Neural cell (in vitro differentiated cells): ENCODE data around the gene ARHGEF38. TPM values are rescaled to one million over a fixed set of nuclear protein-coding genes. Genes with fewer than 3 reads are reported as not detected.

ENCODE experiments used
- H2AFZ ChIP-seq: fragments of 200-600, 300-800 bp; sonication (generic), shearing (Covaris generic); 2 replicates; pipeline ENCODE4 v1.6.0; 2014; ENCODE audit warnings: low read depth, mild to moderate bottlenecking, antibody characterized with exemption, low read length, moderate library complexity
- H3F3A ChIP-seq: fragments of 200-600 bp; shearing (Covaris generic); 2 replicates; pipeline ENCODE4 v1.6.1; 2016; ENCODE audit warnings: mild to moderate bottlenecking, moderate library complexity, mixed read lengths, antibody characterized with exemption, low read length; ENCODE audit not compliant: insufficient read depth, poor library complexity, severe bottlenecking
- H3K27ac ChIP-seq: fragments of 200-600, 300-800 bp; sonication (generic), shearing (Covaris generic); 2 replicates; pipeline ENCODE4 v1.5.1; 2014; ENCODE audit warnings: mild to moderate bottlenecking, low read length, moderate library complexity
- H3K27me3 ChIP-seq: fragments of 300-800, 200-600 bp; sonication (generic), shearing (Covaris generic); 2 replicates; pipeline ENCODE4 v1.6.0; 2014; ENCODE audit warnings: mild to moderate bottlenecking, low read depth, low read length, moderate library complexity; ENCODE audit not compliant: insufficient read depth
- H3K36me3 ChIP-seq: fragments of 300-800, 200-600 bp; sonication (generic), shearing (Covaris generic); 2 replicates; pipeline ENCODE4 v1.5.1; 2014; ENCODE audit warnings: mild to moderate bottlenecking, antibody characterized with exemption, low read length, moderate library complexity; ENCODE audit not compliant: insufficient read depth
- H3K4me2 ChIP-seq: fragments of 300-800, 200-600 bp; sonication (generic), shearing (Covaris generic); 2 replicates; pipeline ENCODE4 v1.6.0; 2014; ENCODE audit warnings: mild to moderate bottlenecking, low read length
- H3K4me3 ChIP-seq: fragments of 300-800, 200-600 bp; sonication (generic), shearing (Covaris generic); 2 replicates; pipeline ENCODE4 v1.5.1; 2014; ENCODE audit warnings: mild to moderate bottlenecking, low read length, moderate library complexity
- H3K79me2 ChIP-seq: fragments of 200-600 bp; shearing (Covaris generic); replicated peaks from 2 replicates; pipeline ENCODE4 v1.6.0; 2014; ENCODE audit warnings: mild to moderate bottlenecking, low read length, moderate library complexity; ENCODE audit not compliant: insufficient read depth
- H3K9ac ChIP-seq: fragments of 300-800, 200-600 bp; sonication (generic), shearing (Covaris generic); 2 replicates; pipeline ENCODE4 v1.6.1; 2016; ENCODE audit warnings: mild to moderate bottlenecking, low read length, mixed read lengths
- H3K9me2 ChIP-seq: fragments of 200-600 bp; shearing (Covaris generic); 2 replicates; pipeline ENCODE4 v1.6.1; 2016; ENCODE audit warnings: mild to moderate bottlenecking, low read length, mixed read lengths; ENCODE audit not compliant: insufficient read depth
- H3K9me3 ChIP-seq: fragments of 200-600, 300-800 bp; sonication (generic), shearing (Covaris generic); 2 replicates; pipeline ENCODE4 v1.6.1; 2016; ENCODE audit warnings: mild to moderate bottlenecking, mixed run types, low read length, moderate library complexity, mixed read lengths
- H4K20me1 ChIP-seq: fragments of 200-600 bp; shearing (Covaris generic); 2 replicates; pipeline ENCODE4 v1.6.1; 2016; ENCODE audit warnings: mild to moderate bottlenecking, mixed run types; ENCODE audit not compliant: insufficient read depth
- CTCF ChIP-seq: fragments of 450-650 bp; IDR thresholded peaks from 2 replicates; pipeline ENCODE4 v1.5.1; 2014; ENCODE audit warnings: antibody characterized with exemption, mild to moderate bottlenecking, moderate library complexity; ENCODE audit not compliant: poor library complexity, severe bottlenecking
- EP300 ChIP-seq: fragments of 450-650 bp; conservative IDR thresholded peaks from 2 replicates; pipeline ENCODE4 v1.6.1; 2014; ENCODE audit warnings: antibody characterized with exemption, mild to moderate bottlenecking, moderate library complexity; ENCODE audit not compliant: poor library complexity, severe bottlenecking
- EZH2 ChIP-seq: fragments of 200-600, 300-800 bp; shearing (Covaris generic), sonication (generic); IDR thresholded peaks from 2 replicates; pipeline ENCODE4 v1.6.1; 2014; ENCODE audit warnings: antibody characterized with exemption, low read length, borderline replicate concordance, mild to moderate bottlenecking; ENCODE audit not compliant: insufficient read depth, poor library complexity, severe bottlenecking
- MXI1 ChIP-seq: fragments of 450-650 bp; conservative IDR thresholded peaks from 2 replicates; pipeline ENCODE4 v1.6.1; 2014; ENCODE audit warnings: antibody characterized with exemption, mild to moderate bottlenecking; ENCODE audit not compliant: poor library complexity, severe bottlenecking
- POLR2AphosphoS5 ChIP-seq: IDR thresholded peaks from 2 replicates; pipeline ENCODE4 v1.6.1; 2012
- RAD21 ChIP-seq: fragments of 450-650 bp; conservative IDR thresholded peaks from 2 replicates; pipeline ENCODE4 v1.6.1; 2014; ENCODE audit warnings: antibody characterized with exemption, mild to moderate bottlenecking, moderate library complexity
- REST ChIP-seq: IDR thresholded peaks from 2 replicates; pipeline ENCODE4 v1.6.1; 2012; ENCODE audit warnings: borderline replicate concordance
- SMC3 ChIP-seq: fragments of 450-650 bp; conservative IDR thresholded peaks from 2 replicates; pipeline ENCODE4 v1.6.1; 2014; ENCODE audit warnings: antibody characterized with exemption, mild to moderate bottlenecking, moderate library complexity; ENCODE audit not compliant: poor library complexity
- TAF1 ChIP-seq: IDR thresholded peaks from 2 replicates; pipeline ENCODE4 v1.6.1; 2012; ENCODE audit warnings: low read depth
- polyA plus RNA-seq: library from polyadenylated mRNA; depleted of rRNA; stranded (reverse); fragments of >200 nt; gene quantifications from 2 replicates; pipeline ENCODE4 v1.2.3, GENCODE V29; 2014

The ARHGEF38 gene
- polyA plus RNA-seq, 1 donor from 2014 or later, result not detected

DNA sequence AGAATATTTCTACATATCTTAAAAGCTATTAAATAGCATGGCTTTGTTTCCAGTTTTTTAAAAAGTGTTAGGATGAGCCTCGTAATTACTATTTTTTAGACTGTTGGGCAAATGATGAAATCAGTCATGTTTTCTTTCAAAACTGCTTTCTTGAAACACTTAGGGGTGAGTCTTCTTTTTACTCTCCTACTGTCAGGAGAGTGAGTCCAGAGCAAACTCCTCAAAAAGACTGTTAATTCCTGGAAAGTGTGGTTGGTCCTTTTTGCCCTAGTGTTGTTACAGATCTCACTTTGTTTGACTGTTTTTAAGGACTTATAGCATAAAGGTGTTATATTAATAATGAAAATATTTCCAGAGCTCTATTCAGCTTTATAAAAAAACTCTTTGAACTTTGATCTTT, 162.5 kb downstream of the ARHGEF38 start:
- H4K20me1 ChIP-seq, result no peaks in the 10 kb centered on the region
- H3F3A ChIP-seq, result no peaks in the 10 kb centered on the region
- no peak for TF ChIP-seq EP300
- no peak for TF ChIP-seq RAD21
- no peak for TF ChIP-seq CTCF
- TF ChIP-seq EZH2, result no peak
- TF ChIP-seq MXI1, result no peak
- TF ChIP-seq POLR2AphosphoS5, result no peak
- TF ChIP-seq REST, result no peak
- no peak for TF ChIP-seq SMC3
- TF ChIP-seq TAF1, result no peak
- H2AFZ ChIP-seq, result no peak overlapping the region
- H3K27me3 ChIP-seq, result no peaks in the 10 kb centered on the region
- H3K9me3 ChIP-seq, result no peaks in the 10 kb centered on the region
- no peak overlapping the region for H3K9ac ChIP-seq
- H3K79me2 ChIP-seq, result peaks cover 36% of the 10 kb centered on the region
- H3K36me3 ChIP-seq, result no peaks in the 10 kb centered on the region
- no peaks in the 10 kb centered on the region for H3K9me2 ChIP-seq
- H3K4me2 ChIP-seq, result no peak overlapping the region
- H3K4me3 ChIP-seq, result no peak overlapping the region
- no peak overlapping the region for H3K27ac ChIP-seq

GRCh38 chr4:105715692-105716278, 163.4 kb downstream of the ARHGEF38 start:
- Histone ChIP-seq H3K27me3 (no peaks in the 10 kb centered on the region), H2AFZ (no peak overlapping the region), H3K9me2 (no peaks in the 10 kb centered on the region), H3K27ac (no peak overlapping the region), H3K4me3 (no peak overlapping the region), H3K4me2 (no peak overlapping the region), H3K79me2 (peaks cover 29% of the 10 kb centered on the region), H3K36me3 (no peaks in the 10 kb centered on the region), H3F3A (no peaks in the 10 kb centered on the region), H3K9me3 (no peaks in the 10 kb centered on the region), H4K20me1 (no peaks in the 10 kb centered on the region), H3K9ac (no peak overlapping the region)
- TF ChIP-seq SMC3, result peak; percentile 77
- TF ChIP-seq RAD21, result peak; percentile 74
- TF ChIP-seq CTCF, result peak; percentile 76
- TF ChIP-seq MXI1, result no peak
